GM23338 (cell line): ENCODE results near the gene ZNF333. TPM values are rescaled to one million over a fixed set of nuclear protein-coding genes. Genes with fewer than 3 reads are reported as not detected.

Experiments used
- ATAC-seq: fragments of 200-7000 bp; cut with Tn5 transposase; 3 replicates; pipeline ENCODE4 v1.9.1; 2020
- DNase-seq: peaks from one replicate; pipeline ENCODE4 v3.0.0-alpha.2; 2015; ENCODE audit warnings: low spot score
- H2AFZ ChIP-seq: fragments of 200-600 bp; sonication (generic); 2 replicates; pipeline ENCODE4 v1.8.0; 2016; ENCODE audit warnings: antibody characterized with exemption, mild to moderate bottlenecking, moderate library complexity
- H3F3A ChIP-seq: fragments of 200-600 bp; sonication (generic); replicated peaks from 2 replicates; pipeline ENCODE4 v1.8.0; 2017; ENCODE audit warnings: antibody characterized with exemption, mixed run types, low read depth
- H3K27ac ChIP-seq: fragments of 200-600 bp; sonication (generic); 2 replicates; pipeline ENCODE4 v1.6.1; 2016; ENCODE audit warnings: low read depth
- H3K27me3 ChIP-seq: fragments of 200-600 bp; sonication (generic); 2 replicates; pipeline ENCODE4 v1.8.0; 2016; ENCODE audit warnings: mild to moderate bottlenecking, mixed run types, moderate library complexity; ENCODE audit not compliant: insufficient read depth
- H3K36me3 ChIP-seq: fragments of 200-600 bp; sonication (generic); 2 replicates; pipeline ENCODE4 v1.8.0; 2016; ENCODE audit warnings: mild to moderate bottlenecking; ENCODE audit not compliant: insufficient read depth
- H3K4me1 ChIP-seq: fragments of 200-600 bp; sonication (generic); 2 replicates; pipeline ENCODE4 v1.8.0; 2016; ENCODE audit warnings: mild to moderate bottlenecking, moderate library complexity; ENCODE audit not compliant: insufficient read depth
- H3K4me2 ChIP-seq: fragments of 200-600 bp; sonication (generic); 2 replicates; pipeline ENCODE4 v1.7.1; 2017; ENCODE audit warnings: mixed run types
- H3K4me3 ChIP-seq: fragments of 200-600 bp; sonication (generic); 2 replicates; pipeline ENCODE4 v1.6.1; 2016; ENCODE audit warnings: mixed run types
- H3K79me2 ChIP-seq: fragments of 200-600 bp; sonication (generic); replicated peaks from 2 replicates; pipeline ENCODE4 v1.8.0; 2017; ENCODE audit warnings: mild to moderate bottlenecking; ENCODE audit not compliant: insufficient read depth
- H3K9me2 ChIP-seq: fragments of 200-600 bp; sonication (generic); 2 replicates; pipeline ENCODE4 v1.8.0; 2017; ENCODE audit not compliant: insufficient read depth
- H4K20me1 ChIP-seq: fragments of 200-600 bp; sonication (generic); replicated peaks from 2 replicates; pipeline ENCODE4 v1.8.0; 2017; ENCODE audit warnings: mild to moderate bottlenecking; ENCODE audit not compliant: insufficient read depth
- H3K27ac Mint-ChIP-seq: 2 replicates; pipeline ENCODE4 v1.8.0; 2020; ENCODE audit warnings: inconsistent platforms, mild to moderate bottlenecking, moderate library complexity, mixed read lengths
- H3K27me3 Mint-ChIP-seq: 3 replicates; pipeline ENCODE4 v1.8.0; 2022; ENCODE audit warnings: low read depth, mild to moderate bottlenecking, moderate library complexity, mixed read lengths, inconsistent platforms; ENCODE audit not compliant: insufficient read depth, poor library complexity
- H3K36me3 Mint-ChIP-seq: 3 replicates; pipeline ENCODE4 v1.8.0; 2021; ENCODE audit warnings: low read depth, mild to moderate bottlenecking, inconsistent platforms, moderate library complexity, mixed read lengths
- H3K4me1 Mint-ChIP-seq: 3 replicates; pipeline ENCODE4 v1.8.0; 2020; ENCODE audit warnings: mild to moderate bottlenecking, inconsistent platforms, mixed read lengths
- H3K4me3 Mint-ChIP-seq: 3 replicates; pipeline ENCODE4 v1.8.0; 2021; ENCODE audit warnings: moderate library complexity, mild to moderate bottlenecking, inconsistent platforms, mixed read lengths
- H3K9me3 Mint-ChIP-seq: 3 replicates; pipeline ENCODE4 v1.8.0; 2020; ENCODE audit warnings: moderate library complexity, mild to moderate bottlenecking, inconsistent platforms, mixed read lengths
- CREB1 ChIP-seq: fragments of 250-450 bp; sonication (Bioruptor Pico); IDR thresholded peaks from 2 replicates; pipeline ENCODE4 v1.5.0; 2020; ENCODE audit warnings: low read depth, mild to moderate bottlenecking, moderate library complexity
- EZH2 ChIP-seq: fragments of 200-600 bp; sonication (generic); IDR thresholded peaks from one replicate; pipeline ENCODE4 v1.8.0; 2017; ENCODE audit warnings: antibody characterized with exemption, mild to moderate bottlenecking, low read depth; ENCODE audit not compliant: unreplicated experiment
- EZH2phosphoT487 ChIP-seq: fragments of 200-600 bp; sonication (generic); IDR thresholded peaks from one replicate; pipeline ENCODE4 v1.8.1; 2018; ENCODE audit warnings: antibody characterized with exemption; ENCODE audit not compliant: unreplicated experiment
- JUNB ChIP-seq: IDR thresholded peaks from one replicate; pipeline ENCODE4 v1.6.1; 2016; ENCODE audit warnings: antibody characterized with exemption; ENCODE audit not compliant: unreplicated experiment
- NANOG ChIP-seq: IDR thresholded peaks from 2 replicates; pipeline ENCODE4 v1.6.1; 2016; ENCODE audit warnings: antibody characterized with exemption, borderline replicate concordance
- POLR2AphosphoS5 ChIP-seq: IDR thresholded peaks from 2 replicates; pipeline ENCODE4 v1.6.1; 2016; ENCODE audit warnings: antibody characterized with exemption, low read depth
- STAT1 ChIP-seq: IDR thresholded peaks from one replicate; pipeline ENCODE4 v1.6.1; 2016; ENCODE audit warnings: antibody characterized with exemption; ENCODE audit not compliant: unreplicated experiment
- ZNF114 ChIP-seq: fragments of 250-450 bp; sonication (Bioruptor Pico); IDR thresholded peaks from 2 replicates; pipeline ENCODE4 v1.5.0; 2020; ENCODE audit warnings: mild to moderate bottlenecking, moderate library complexity
- ZNF331 ChIP-seq: fragments of 250-450 bp; sonication (Bioruptor Pico); IDR thresholded peaks from 2 replicates; pipeline ENCODE4 v1.5.0; 2020; ENCODE audit warnings: low read depth, mild to moderate bottlenecking, moderate library complexity
- polyA plus RNA-seq: library from polyadenylated mRNA; unstranded; fragments of >200 nt; fragmentation: Nextera tagmentation; extraction: Ambion mirVana; gene quantifications from 2 replicates; pipeline ENCODE4 v1.2.1, GENCODE V29; 2016
- total RNA-seq: library from RNA; depleted of rRNA; stranded (reverse); fragments of >200 nt; shearing (Covaris generic); gene quantifications from 2 replicates; pipeline ENCODE4 v1.2.3, GENCODE V29; 2014
- TF ChIP-seq, protein P1 (sequence below), 2 experiments: fragments of 200-600 bp in 1 of 2; sonication (generic) in 1 of 2; conservative IDR thresholded peaks; 2 replicates each; pipeline versions ENCODE4 v1.5.1 to v1.6.1; 2016 to 2017; ENCODE audit warnings: antibody characterized with exemption in 2 of 2, low read depth in 2 of 2, mild to moderate bottlenecking in 2 of 2, moderate library complexity in 1 of 2
- TF ChIP-seq, protein P2 (sequence below): IDR thresholded peaks from one replicate; pipeline ENCODE4 v1.6.1; 2018; ENCODE audit warnings: antibody characterized with exemption; ENCODE audit not compliant: unreplicated experiment
- TF ChIP-seq, protein P3 (sequence below): fragments of 250-450 bp; sonication (Bioruptor Pico); IDR thresholded peaks from 2 replicates; pipeline ENCODE4 v1.5.0; 2020; ENCODE audit warnings: mild to moderate bottlenecking, moderate library complexity
- TF ChIP-seq, protein P4 (sequence below): IDR thresholded peaks from 2 replicates; pipeline ENCODE4 v1.6.1; 2016; ENCODE audit warnings: antibody characterized with exemption

The ZNF333 gene
- total and polyA plus RNA-seq, 2 experiments from 2014 or later = 7.2 to 21.6 TPM

DNA sequence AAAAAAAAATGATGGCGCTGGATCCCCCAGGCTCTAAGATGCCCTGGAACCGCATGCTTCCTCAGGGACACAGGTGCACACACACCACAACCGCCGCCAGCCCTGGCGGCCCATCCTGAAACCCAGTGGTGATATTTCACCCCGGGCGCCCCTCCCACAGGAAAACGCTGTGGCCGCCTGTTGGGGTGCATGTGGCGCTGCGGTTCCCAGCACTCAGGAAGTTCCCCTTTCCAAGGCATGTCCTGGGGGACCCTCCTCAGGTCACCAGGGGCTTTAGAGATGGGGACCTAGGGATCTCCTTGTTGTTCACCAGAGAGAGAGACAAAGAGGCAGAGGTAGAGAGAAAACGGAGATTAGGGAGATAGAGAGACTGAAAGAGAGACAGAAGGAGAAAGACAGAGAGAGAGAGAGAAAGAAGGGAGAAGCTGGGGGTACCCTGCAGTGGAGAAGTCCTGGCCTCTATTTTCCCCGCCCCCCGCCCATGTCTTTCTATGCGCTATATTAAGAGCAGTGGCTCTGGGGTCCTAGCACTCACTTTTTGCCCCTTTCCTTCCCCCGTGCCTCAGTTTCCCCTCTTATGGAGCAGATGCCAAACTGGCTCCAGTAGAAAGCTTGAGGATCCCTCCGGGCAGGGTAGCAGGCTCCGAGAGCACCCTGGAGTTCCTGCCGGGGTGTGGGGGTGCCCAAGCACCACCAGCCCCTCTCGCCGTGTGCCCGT is 86.2 kb downstream of the ZNF333 start:
- TF ChIP-seq ZNF114 (CRISPR knock-in tag) (no peak), JUNB (no peak), ZNF331 (CRISPR knock-in tag) (no peak), CREB1 (CRISPR knock-in tag) (no peak), POLR2AphosphoS5 (no peak), NANOG (no peak), EZH2 (no peak), EZH2phosphoT487 (no peak), STAT1 (no peak)
- TF ChIP-seq, protein P1, sequence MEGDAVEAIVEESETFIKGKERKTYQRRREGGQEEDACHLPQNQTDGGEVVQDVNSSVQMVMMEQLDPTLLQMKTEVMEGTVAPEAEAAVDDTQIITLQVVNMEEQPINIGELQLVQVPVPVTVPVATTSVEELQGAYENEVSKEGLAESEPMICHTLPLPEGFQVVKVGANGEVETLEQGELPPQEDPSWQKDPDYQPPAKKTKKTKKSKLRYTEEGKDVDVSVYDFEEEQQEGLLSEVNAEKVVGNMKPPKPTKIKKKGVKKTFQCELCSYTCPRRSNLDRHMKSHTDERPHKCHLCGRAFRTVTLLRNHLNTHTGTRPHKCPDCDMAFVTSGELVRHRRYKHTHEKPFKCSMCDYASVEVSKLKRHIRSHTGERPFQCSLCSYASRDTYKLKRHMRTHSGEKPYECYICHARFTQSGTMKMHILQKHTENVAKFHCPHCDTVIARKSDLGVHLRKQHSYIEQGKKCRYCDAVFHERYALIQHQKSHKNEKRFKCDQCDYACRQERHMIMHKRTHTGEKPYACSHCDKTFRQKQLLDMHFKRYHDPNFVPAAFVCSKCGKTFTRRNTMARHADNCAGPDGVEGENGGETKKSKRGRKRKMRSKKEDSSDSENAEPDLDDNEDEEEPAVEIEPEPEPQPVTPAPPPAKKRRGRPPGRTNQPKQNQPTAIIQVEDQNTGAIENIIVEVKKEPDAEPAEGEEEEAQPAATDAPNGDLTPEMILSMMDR (conservative IDR thresholded peaks at IDR 0.05; ENCODE audit: low read depth in 2 of 2) = no peak
- TF ChIP-seq, protein P2, sequence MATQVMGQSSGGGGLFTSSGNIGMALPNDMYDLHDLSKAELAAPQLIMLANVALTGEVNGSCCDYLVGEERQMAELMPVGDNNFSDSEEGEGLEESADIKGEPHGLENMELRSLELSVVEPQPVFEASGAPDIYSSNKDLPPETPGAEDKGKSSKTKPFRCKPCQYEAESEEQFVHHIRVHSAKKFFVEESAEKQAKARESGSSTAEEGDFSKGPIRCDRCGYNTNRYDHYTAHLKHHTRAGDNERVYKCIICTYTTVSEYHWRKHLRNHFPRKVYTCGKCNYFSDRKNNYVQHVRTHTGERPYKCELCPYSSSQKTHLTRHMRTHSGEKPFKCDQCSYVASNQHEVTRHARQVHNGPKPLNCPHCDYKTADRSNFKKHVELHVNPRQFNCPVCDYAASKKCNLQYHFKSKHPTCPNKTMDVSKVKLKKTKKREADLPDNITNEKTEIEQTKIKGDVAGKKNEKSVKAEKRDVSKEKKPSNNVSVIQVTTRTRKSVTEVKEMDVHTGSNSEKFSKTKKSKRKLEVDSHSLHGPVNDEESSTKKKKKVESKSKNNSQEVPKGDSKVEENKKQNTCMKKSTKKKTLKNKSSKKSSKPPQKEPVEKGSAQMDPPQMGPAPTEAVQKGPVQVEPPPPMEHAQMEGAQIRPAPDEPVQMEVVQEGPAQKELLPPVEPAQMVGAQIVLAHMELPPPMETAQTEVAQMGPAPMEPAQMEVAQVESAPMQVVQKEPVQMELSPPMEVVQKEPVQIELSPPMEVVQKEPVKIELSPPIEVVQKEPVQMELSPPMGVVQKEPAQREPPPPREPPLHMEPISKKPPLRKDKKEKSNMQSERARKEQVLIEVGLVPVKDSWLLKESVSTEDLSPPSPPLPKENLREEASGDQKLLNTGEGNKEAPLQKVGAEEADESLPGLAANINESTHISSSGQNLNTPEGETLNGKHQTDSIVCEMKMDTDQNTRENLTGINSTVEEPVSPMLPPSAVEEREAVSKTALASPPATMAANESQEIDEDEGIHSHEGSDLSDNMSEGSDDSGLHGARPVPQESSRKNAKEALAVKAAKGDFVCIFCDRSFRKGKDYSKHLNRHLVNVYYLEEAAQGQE = no peak
- TF ChIP-seq, protein P3, sequence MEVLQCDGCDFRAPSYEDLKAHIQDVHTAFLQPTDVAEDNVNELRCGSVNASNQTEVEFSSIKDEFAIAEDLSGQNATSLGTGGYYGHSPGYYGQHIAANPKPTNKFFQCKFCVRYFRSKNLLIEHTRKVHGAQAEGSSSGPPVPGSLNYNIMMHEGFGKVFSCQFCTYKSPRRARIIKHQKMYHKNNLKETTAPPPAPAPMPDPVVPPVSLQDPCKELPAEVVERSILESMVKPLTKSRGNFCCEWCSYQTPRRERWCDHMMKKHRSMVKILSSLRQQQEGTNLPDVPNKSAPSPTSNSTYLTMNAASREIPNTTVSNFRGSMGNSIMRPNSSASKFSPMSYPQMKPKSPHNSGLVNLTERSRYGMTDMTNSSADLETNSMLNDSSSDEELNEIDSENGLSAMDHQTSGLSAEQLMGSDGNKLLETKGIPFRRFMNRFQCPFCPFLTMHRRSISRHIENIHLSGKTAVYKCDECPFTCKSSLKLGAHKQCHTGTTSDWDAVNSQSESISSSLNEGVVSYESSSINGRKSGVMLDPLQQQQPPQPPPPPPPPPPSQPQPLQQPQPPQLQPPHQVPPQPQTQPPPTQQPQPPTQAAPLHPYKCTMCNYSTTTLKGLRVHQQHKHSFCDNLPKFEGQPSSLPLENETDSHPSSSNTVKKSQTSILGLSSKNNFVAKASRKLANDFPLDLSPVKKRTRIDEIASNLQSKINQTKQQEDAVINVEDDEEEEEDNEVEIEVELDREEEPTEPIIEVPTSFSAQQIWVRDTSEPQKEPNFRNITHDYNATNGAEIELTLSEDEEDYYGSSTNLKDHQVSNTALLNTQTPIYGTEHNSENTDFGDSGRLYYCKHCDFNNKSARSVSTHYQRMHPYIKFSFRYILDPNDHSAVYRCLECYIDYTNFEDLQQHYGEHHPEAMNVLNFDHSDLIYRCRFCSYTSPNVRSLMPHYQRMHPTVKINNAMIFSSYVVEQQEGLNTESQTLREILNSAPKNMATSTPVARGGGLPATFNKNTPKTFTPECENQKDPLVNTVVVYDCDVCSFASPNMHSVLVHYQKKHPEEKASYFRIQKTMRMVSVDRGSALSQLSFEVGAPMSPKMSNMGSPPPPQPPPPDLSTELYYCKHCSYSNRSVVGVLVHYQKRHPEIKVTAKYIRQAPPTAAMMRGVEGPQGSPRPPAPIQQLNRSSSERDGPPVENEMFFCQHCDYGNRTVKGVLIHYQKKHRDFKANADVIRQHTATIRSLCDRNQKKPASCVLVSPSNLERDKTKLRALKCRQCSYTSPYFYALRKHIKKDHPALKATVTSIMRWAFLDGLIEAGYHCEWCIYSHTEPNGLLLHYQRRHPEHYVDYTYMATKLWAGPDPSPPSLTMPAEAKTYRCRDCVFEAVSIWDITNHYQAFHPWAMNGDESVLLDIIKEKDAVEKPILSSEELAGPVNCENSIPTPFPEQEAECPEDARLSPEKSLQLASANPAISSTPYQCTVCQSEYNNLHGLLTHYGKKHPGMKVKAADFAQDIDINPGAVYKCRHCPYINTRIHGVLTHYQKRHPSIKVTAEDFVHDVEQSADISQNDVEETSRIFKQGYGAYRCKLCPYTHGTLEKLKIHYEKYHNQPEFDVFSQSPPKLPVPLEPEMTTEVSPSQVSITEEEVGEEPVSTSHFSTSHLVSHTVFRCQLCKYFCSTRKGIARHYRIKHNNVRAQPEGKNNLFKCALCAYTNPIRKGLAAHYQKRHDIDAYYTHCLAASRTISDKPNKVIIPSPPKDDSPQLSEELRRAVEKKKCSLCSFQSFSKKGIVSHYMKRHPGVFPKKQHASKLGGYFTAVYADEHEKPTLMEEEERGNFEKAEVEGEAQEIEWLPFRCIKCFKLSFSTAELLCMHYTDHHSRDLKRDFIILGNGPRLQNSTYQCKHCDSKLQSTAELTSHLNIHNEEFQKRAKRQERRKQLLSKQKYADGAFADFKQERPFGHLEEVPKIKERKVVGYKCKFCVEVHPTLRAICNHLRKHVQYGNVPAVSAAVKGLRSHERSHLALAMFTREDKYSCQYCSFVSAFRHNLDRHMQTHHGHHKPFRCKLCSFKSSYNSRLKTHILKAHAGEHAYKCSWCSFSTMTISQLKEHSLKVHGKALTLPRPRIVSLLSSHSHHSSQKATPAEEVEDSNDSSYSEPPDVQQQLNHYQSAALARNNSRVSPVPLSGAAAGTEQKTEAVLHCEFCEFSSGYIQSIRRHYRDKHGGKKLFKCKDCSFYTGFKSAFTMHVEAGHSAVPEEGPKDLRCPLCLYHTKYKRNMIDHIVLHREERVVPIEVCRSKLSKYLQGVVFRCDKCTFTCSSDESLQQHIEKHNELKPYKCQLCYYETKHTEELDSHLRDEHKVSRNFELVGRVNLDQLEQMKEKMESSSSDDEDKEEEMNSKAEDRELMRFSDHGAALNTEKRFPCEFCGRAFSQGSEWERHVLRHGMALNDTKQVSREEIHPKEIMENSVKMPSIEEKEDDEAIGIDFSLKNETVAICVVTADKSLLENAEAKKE (CRISPR knock-in tag) = no peak
- TF ChIP-seq, protein P4, sequence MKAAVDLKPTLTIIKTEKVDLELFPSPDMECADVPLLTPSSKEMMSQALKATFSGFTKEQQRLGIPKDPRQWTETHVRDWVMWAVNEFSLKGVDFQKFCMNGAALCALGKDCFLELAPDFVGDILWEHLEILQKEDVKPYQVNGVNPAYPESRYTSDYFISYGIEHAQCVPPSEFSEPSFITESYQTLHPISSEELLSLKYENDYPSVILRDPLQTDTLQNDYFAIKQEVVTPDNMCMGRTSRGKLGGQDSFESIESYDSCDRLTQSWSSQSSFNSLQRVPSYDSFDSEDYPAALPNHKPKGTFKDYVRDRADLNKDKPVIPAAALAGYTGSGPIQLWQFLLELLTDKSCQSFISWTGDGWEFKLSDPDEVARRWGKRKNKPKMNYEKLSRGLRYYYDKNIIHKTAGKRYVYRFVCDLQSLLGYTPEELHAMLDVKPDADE = no peak
- peaks cover 9% of the 10 kb centered on the region for H3K4me1 Mint-ChIP-seq
- H3K36me3 Mint-ChIP-seq = peaks cover 3% of the 10 kb centered on the region; the same call in 2 of the 3 replicates
- peak overlapping the region; percentile 87 for H3K4me2 ChIP-seq
- DNase-seq (peak; percentile 48), ATAC-seq (peak; percentile 34)
- H4K20me1 ChIP-seq = no peaks in the 10 kb centered on the region
- no peaks in the 10 kb centered on the region for H3K36me3 ChIP-seq
- peaks cover 3% of the 10 kb centered on the region; the same call in 1 of the 2 replicates for H3K27me3 ChIP-seq
- no peak overlapping the region for H3K27ac ChIP-seq
- H3K27me3 Mint-ChIP-seq = peaks cover 10% of the 10 kb centered on the region
- peak overlapping the region; percentile 84 for H3K4me3 Mint-ChIP-seq
- H3K9me2 ChIP-seq = no peaks in the 10 kb centered on the region
- no peaks in the 10 kb centered on the region; the same call in 1 of the 2 replicates for H3K4me1 ChIP-seq
- H3F3A ChIP-seq = no peaks in the 10 kb centered on the region
- no peaks in the 10 kb centered on the region for H3K79me2 ChIP-seq
- H2AFZ ChIP-seq = peak overlapping the region; percentile 98
- no peaks in the 10 kb centered on the region for H3K9me3 Mint-ChIP-seq
- H3K27ac Mint-ChIP-seq = no peak overlapping the region
- peak overlapping the region; percentile 66 for H3K4me3 ChIP-seq
